ENCODE results near the gene KCNIP3. TPM values are rescaled to one million over a fixed set of nuclear protein-coding genes. Genes with fewer than 3 reads are reported as not detected.

KCNIP3 gene
- total and polyA plus RNA-seq, 12 donors, result 2.1 to 8.0 (median 3.9) TPM

DNA sequence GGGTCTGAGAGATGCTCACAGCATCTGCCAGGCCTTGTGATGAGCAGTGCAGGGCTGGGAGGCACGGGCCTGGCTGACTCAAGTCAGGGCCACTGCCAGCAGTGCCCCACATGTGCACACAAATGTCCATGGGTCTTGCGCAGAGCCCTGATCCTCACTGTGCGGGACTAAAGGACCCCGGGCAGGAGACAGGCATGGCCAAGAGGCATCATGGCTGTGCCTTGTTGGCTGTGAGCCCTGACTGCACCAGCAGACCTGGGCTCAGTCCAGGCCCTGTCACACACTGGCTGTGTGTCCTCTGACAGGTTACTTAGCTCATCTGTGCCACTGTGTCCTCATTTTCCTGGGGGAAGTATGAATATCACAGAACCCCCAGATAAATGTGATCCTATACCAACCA is 4.0 kb downstream of the KCNIP3 start:
- Histone ChIP-seq H3K9me3 (no peaks in the 10 kb centered on the region), H3K27me3 (peaks cover 0 to 59% (median 26%) of the 10 kb centered on the region in 7 donors), H3K4me1 (no peaks in the 10 kb centered on the region), H3K27ac (no peak overlapping the region), H3K4me3 (no peak overlapping the region), H3K36me3 (no peaks in the 10 kb centered on the region)
- WGBS, 2 donors, result 82 to 86% methylated on average over 4 of the region's 4 CpGs
- DNase-seq (no peak), ATAC-seq (no peak)
- TF ChIP-seq, protein P1, sequence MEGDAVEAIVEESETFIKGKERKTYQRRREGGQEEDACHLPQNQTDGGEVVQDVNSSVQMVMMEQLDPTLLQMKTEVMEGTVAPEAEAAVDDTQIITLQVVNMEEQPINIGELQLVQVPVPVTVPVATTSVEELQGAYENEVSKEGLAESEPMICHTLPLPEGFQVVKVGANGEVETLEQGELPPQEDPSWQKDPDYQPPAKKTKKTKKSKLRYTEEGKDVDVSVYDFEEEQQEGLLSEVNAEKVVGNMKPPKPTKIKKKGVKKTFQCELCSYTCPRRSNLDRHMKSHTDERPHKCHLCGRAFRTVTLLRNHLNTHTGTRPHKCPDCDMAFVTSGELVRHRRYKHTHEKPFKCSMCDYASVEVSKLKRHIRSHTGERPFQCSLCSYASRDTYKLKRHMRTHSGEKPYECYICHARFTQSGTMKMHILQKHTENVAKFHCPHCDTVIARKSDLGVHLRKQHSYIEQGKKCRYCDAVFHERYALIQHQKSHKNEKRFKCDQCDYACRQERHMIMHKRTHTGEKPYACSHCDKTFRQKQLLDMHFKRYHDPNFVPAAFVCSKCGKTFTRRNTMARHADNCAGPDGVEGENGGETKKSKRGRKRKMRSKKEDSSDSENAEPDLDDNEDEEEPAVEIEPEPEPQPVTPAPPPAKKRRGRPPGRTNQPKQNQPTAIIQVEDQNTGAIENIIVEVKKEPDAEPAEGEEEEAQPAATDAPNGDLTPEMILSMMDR (IDR thresholded peaks at IDR 0.05), result no peak
- intact Hi-C loops (cut with DNase I), result no loop called here

DNA sequence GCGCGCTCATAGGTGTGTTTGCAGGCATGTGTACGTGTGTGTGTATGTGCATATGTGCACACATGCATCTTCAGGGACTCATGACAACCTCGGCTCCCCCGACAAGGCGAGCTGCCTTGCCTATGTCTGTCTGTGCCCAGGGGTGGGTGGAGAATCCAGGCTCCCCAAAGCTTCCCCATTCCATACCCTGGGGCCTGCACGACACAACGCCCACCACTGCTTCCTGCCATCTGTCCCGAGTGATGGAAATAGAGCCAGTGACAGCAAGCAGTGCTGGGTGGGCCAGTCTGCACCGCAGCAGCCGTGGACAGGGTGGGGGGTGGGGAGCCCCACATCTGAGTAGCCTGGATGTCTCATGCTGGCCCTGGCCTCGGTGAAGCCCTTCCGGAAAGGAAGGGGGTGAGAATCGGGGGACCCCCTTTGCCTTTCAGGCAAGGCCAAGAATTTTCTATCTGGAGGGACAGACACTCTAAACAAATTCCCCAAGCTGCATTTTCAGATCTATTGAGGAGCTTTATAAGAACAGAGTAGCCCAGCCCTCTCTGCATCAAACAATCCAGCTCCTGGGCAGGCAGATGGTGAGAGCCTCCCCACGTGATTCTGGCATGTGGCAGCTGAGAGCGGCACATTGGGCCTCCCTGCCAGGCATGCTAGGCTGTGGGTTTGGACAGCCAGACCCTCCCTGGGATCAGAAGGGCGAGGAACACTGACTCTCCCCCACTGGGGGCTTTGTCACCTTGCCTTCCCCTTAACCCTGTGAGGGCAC is 4.9 kb downstream of the KCNIP3 start:
- WGBS, 2 donors, result 65 to 75% methylated on average over 17 of the region's 17 CpGs
- Histone ChIP-seq H3K9me3 (no peaks in the 10 kb centered on the region), H3K4me3 (no peak overlapping the region), H3K27ac (no peak overlapping the region), H3K27me3 (peaks cover 0 to 51% (median 26%) of the 10 kb centered on the region in 7 donors), H3K4me1 (no peaks in the 10 kb centered on the region), H3K36me3 (no peaks in the 10 kb centered on the region)
- no peak for ATAC-seq
- no peak for DNase-seq
- TF ChIP-seq, protein P1 (IDR thresholded peaks at IDR 0.05), result no peak
- intact Hi-C loops (cut with DNase I), result no loop called here

DNA sequence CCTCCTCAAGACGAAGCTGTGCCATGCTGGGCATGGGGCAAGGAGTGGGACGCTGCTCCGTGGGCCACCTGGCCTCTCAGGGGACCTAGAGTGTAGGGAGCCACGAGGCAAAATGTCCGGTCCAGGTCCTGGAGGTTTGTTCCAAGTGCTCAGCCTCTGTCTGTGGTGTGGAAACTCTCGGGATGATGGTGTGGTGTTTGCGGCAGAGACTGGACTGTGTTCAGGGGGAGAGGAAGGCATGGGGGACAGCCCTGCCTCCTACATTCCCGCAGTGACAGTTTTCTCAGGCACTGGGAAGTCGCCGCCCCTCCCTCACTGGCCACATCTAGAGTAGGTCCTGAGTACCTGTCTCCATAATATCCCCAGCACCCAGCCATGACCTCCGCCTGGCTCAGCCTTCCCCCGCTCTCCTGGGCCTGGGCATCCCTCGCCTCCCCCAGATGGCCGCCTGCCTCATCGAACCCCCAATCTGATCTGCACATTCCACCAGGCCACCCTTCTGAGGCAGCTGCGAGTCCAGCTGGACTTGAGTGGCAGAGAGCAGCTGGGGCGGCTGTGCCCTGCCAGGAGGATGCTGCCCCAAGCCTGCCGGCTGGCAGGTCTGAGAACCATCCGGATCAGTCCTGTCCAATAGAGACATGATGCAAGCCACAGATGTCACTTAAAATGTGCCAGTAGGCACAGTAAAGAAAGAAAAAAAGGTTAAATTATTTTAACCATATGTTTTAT is 6.2 kb downstream of the KCNIP3 start:
- Histone ChIP-seq H3K9me3 (no peaks in the 10 kb centered on the region), H3K27me3 (peaks cover 0 to 46% (median 23%) of the 10 kb centered on the region in 7 donors), H3K27ac (no peak overlapping the region), H3K4me3 (no peak overlapping the region), H3K36me3 (no peaks in the 10 kb centered on the region), H3K4me1 (no peaks in the 10 kb centered on the region)
- DNase-seq (no peak), ATAC-seq (no peak)
- 73 to 75% methylated on average over 19 of the region's 19 CpGs for WGBS, 2 donors
- TF ChIP-seq, protein P1 (IDR thresholded peaks at IDR 0.05), result no peak
- intact Hi-C loops (cut with DNase I), result no loop called here

DNA sequence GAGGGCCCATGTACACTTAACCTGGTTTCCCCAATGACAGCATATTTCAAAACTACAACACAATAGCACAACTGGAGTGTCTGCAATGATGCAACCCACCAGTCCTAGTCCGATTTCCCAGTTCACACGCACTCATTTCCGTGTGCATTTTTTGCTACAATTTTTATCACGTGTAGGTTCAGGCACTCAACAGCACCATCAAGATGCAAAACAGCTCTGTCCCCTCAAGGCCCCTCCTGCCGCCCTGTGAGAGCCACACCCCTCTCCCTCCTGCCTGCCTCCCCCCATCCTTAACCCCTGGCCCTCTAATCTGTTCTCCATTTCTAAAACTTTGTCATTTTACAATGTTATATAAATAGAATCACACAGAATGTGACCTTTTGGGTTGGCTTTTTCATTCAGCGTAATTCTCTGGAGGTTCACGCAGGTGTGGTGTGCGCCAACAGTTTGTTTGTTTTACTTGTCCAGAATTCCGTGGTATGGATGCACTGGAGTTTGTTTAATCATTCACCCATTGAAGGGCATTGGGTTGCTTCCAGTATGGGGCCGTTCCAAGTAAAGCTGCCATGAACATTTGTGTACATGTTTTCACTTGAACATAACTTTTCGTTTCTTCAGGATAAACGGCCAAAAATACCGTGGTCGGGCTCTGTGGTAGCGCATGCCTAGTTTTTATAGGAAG is 8.4 kb downstream of the KCNIP3 start:
- Histone ChIP-seq H3K36me3 (no peaks in the 10 kb centered on the region), H3K9me3 (no peaks in the 10 kb centered on the region), H3K27me3 (peaks cover 0 to 36% (median 7%) of the 10 kb centered on the region in 7 donors), H3K4me1 (no peaks in the 10 kb centered on the region), H3K4me3 (no peak overlapping the region), H3K27ac (no peak overlapping the region)
- TF ChIP-seq, protein P1 (IDR thresholded peaks at IDR 0.05), result no peak
- ATAC-seq (no peak), DNase-seq (no peak)
- WGBS, 2 donors, result 70 to 73% methylated on average over 15 of the region's 15 CpGs
- intact Hi-C loops (cut with DNase I), result no loop called here
